Stomach (tissue), 9 donors: ENCODE data around the gene ORC5. TPM values are rescaled to one million over a fixed set of nuclear protein-coding genes. Genes with fewer than 3 reads are reported as not detected.

Experiments used
- DNase-seq, 2 donors: peaks; one replicate each; pipeline versions ENCODE4 v3.0.0 to v3.0.0-alpha.2; 2013 to 2019
- H3K27ac ChIP-seq, 5 donors: fragments of 200-600 bp in 4 of 5; sonication (generic) in 4 of 5; one replicate each; pipeline ENCODE4 v1.5.1; 2013 to 2019; ENCODE audit warnings: mild to moderate bottlenecking in 1 of 5, moderate library complexity in 1 of 5
- H3K27me3 ChIP-seq, 3 donors: fragments of 200-600 bp; sonication (generic); one replicate each; pipeline ENCODE4 v1.5.1; 2017 to 2019; ENCODE audit warnings: mixed run types in 1 of 3
- H3K36me3 ChIP-seq, 4 donors: fragments of 200-600 bp; sonication (generic); 1 replicate in 3 of 4; 2 replicates in 1 of 4; pipeline ENCODE4 v1.5.1; 2016 to 2019
- H3K4me1 ChIP-seq, 4 donors: fragments of 200-600 bp; sonication (generic); one replicate each; pipeline ENCODE4 v1.5.1; 2016 to 2019
- H3K4me3 ChIP-seq, 4 donors: fragments of 200-600 bp; sonication (generic) in 3 of 4; one replicate each; pipeline ENCODE4 v1.5.1; 2016 to 2019; ENCODE audit warnings: mild to moderate bottlenecking in 1 of 4
- H3K9me3 ChIP-seq, 4 donors: fragments of 200-600 bp; sonication (generic); one replicate each; pipeline ENCODE4 v1.5.1; 2016 to 2019
- EP300 ChIP-seq: sonication (generic); formaldehyde crosslinking; IDR thresholded peaks from one replicate; pipeline ENCODE4 v1.6.1; 2017; ENCODE audit warnings: antibody characterized with exemption
- POLR2A ChIP-seq, 4 donors: fragments of 450-650 bp; IDR thresholded peaks; one replicate each; pipeline ENCODE4 v1.6.1; 2016; ENCODE audit warnings: antibody characterized with exemption in 4 of 4, control low read depth in 2 of 4, mild to moderate bottlenecking in 1 of 4, moderate library complexity in 1 of 4
- POLR2AphosphoS5 ChIP-seq, 3 donors: sonication (generic); formaldehyde crosslinking; IDR thresholded peaks; one replicate each; pipeline ENCODE4 v1.6.1; 2016; ENCODE audit warnings: antibody characterized with exemption in 3 of 3
- WGBS, 5 donors: extraction: QIAGEN DNeasy Blood & Tissue Kit in 3 of 5; methylation state at CpG; one replicate each; pipeline versions ENCODE4 v1.1.5 to v1.1.7; 2013 to 2018; 5-methylcytosine and 5-hydroxymethylcytosine counted together
- intact Hi-C: fragments of 100-400 bp; cut with DNase I; formaldehyde crosslinking; loops from one replicate; pipeline ENCODE4 v1.15.1; 2023; ENCODE audit warnings: low total_unique reads
- polyA plus RNA-seq, 3 donors: library from polyadenylated mRNA; stranded (reverse); fragments of 200-250 nt; gene quantifications; one replicate each; pipeline ENCODE4 v1.2.3, GENCODE V29; 2013
- total RNA-seq, 5 donors: library from RNA; depleted of rRNA; stranded (reverse); fragments of >200 nt; gene quantifications; one replicate each; pipeline versions ENCODE4 v1.1.0 to v1.2.3, GENCODE V29; 2014 to 2016
- TF ChIP-seq, protein P1 (sequence below), 7 experiments: fragments of 450-650 bp in 4 of 7; fragments of 200-600 bp in 3 of 7; sonication (generic) in 3 of 7; IDR thresholded peaks; one replicate each; pipeline ENCODE4 v1.5.1; 2016 to 2019; ENCODE audit warnings: antibody characterized with exemption in 7 of 7, control low read depth in 2 of 7, mild to moderate bottlenecking in 1 of 7
- donor health status: healthy with polysubstance abuse.
- donor health status: Bipolar disorder and iron deficiency.
- donor health status: healthy.

Gene ORC5
- total and polyA plus RNA-seq, 8 donors: 2.3 to 29.9 (median 11.2) TPM

DNA sequence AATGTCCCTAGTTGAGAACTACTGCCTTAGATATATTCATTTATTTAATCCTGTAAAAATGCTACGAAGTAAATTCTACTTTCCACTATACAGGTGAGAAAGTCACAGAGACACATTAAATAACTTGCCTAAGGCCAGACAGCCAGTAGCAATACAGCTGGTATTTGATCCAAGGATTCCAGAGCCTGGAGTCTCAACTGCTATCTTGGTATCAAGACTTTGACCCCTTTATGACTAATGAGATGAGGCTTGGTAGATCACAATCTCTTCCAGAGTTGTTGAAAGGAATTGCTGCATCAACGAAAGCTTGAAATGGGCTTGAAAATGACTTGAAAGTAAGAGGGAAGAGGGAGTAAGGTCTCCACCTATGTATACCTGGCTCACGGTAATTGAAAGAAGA, 83.3 kb downstream of the ORC5 start:
- no peaks in the 10 kb centered on the region for H3K27me3 ChIP-seq
- intact Hi-C loops: no loop called here
- H3K4me1 ChIP-seq: no peaks in the 10 kb centered on the region
- H3K27ac ChIP-seq: no peak overlapping the region
- DNase-seq: no peak
- 93 to 97% (median 95%) methylated on average over 3 of the region's 3 CpGs for WGBS, 5 donors
- H3K4me3 ChIP-seq: no peak overlapping the region
- H3K9me3 ChIP-seq: no peaks in the 10 kb centered on the region
- H3K36me3 ChIP-seq: peaks cover 5 to 39% (median 34%) of the 10 kb centered on the region in 4 donors
- TF ChIP-seq POLR2AphosphoS5 (IDR thresholded peaks at IDR 0.05): no peak
- no peak for TF ChIP-seq POLR2A (IDR thresholded peaks at IDR 0.05)
- TF ChIP-seq, protein P1, sequence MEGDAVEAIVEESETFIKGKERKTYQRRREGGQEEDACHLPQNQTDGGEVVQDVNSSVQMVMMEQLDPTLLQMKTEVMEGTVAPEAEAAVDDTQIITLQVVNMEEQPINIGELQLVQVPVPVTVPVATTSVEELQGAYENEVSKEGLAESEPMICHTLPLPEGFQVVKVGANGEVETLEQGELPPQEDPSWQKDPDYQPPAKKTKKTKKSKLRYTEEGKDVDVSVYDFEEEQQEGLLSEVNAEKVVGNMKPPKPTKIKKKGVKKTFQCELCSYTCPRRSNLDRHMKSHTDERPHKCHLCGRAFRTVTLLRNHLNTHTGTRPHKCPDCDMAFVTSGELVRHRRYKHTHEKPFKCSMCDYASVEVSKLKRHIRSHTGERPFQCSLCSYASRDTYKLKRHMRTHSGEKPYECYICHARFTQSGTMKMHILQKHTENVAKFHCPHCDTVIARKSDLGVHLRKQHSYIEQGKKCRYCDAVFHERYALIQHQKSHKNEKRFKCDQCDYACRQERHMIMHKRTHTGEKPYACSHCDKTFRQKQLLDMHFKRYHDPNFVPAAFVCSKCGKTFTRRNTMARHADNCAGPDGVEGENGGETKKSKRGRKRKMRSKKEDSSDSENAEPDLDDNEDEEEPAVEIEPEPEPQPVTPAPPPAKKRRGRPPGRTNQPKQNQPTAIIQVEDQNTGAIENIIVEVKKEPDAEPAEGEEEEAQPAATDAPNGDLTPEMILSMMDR (IDR thresholded peaks at IDR 0.05): no peak
- no peak for TF ChIP-seq EP300

GRCh38 chr7:104123786-104124185, 84.0 kb downstream of the ORC5 start:
- Histone ChIP-seq H3K27me3 (no peaks in the 10 kb centered on the region), H3K4me3 (no peak overlapping the region), H3K36me3 (peaks cover 5 to 32% (median 28%) of the 10 kb centered on the region in 4 donors), H3K4me1 (no peaks in the 10 kb centered on the region), H3K27ac (no peak overlapping the region), H3K9me3 (no peaks in the 10 kb centered on the region)
- TF ChIP-seq POLR2A (IDR thresholded peaks at IDR 0.05): no peak
- no peak for TF ChIP-seq EP300
- no peak for TF ChIP-seq POLR2AphosphoS5 (IDR thresholded peaks at IDR 0.05)
- TF ChIP-seq, protein P1 (IDR thresholded peaks at IDR 0.05): no peak
- WGBS, 5 donors: 88 to 95% (median 91%) methylated on average over 3 of the region's 3 CpGs
- intact Hi-C loops: no loop called here
- DNase-seq: no peak

DNA sequence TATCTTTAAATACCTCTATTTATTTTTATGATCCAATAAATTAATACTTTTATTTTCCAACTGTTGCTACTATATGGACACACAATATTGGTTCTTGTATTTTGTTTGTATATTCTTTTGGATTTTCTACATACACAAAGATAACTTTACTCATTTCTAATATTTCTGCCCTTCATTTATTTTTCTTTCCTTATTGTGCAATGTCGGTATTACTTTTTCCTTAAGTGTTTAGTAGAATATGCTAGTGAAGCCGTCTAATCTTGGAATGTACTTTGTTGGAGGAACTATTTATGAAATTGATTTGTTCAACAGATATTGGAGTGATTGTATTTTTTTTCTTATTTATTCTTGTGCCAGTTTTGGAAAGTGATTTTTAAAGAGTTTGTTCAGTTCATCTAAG, 94.0 kb downstream of the ORC5 start:
- H3K4me1 ChIP-seq: no peaks in the 10 kb centered on the region
- TF ChIP-seq EP300 (no peak), POLR2AphosphoS5 (IDR thresholded peaks at IDR 0.05) (no peak), POLR2A (IDR thresholded peaks at IDR 0.05) (no peak)
- TF ChIP-seq, protein P1 (IDR thresholded peaks at IDR 0.05): no peak
- no peaks in the 10 kb centered on the region for H3K36me3 ChIP-seq
- WGBS, 5 donors: 55 to 90% (median 67%) methylated on average over 2 of the region's 2 CpGs
- no peaks in the 10 kb centered on the region for H3K9me3 ChIP-seq
- intact Hi-C loops: no loop called here
- H3K4me3 ChIP-seq: no peak overlapping the region
- DNase-seq: no peak
- no peaks in the 10 kb centered on the region for H3K27me3 ChIP-seq
- H3K27ac ChIP-seq: no peak overlapping the region

GRCh38 chr7:104112623-104113022, 95.2 kb downstream of the ORC5 start:
- no peak overlapping the region for H3K4me3 ChIP-seq
- H3K9me3 ChIP-seq: no peaks in the 10 kb centered on the region
- 80 to 87% (median 81%) methylated on average over 1 of the region's 1 CpG for WGBS, 5 donors
- H3K27ac ChIP-seq: no peak overlapping the region
- intact Hi-C loops: no loop called here
- no peaks in the 10 kb centered on the region for H3K36me3 ChIP-seq
- no peaks in the 10 kb centered on the region for H3K27me3 ChIP-seq
- no peaks in the 10 kb centered on the region for H3K4me1 ChIP-seq
- TF ChIP-seq, protein P1 (IDR thresholded peaks at IDR 0.05): no peak
- TF ChIP-seq POLR2A (IDR thresholded peaks at IDR 0.05) (no peak), EP300 (no peak), POLR2AphosphoS5 (IDR thresholded peaks at IDR 0.05) (no peak)
- DNase-seq: no peak
